ENCODE measurements around the gene PRRT2.

The PRRT2 gene

DNA sequence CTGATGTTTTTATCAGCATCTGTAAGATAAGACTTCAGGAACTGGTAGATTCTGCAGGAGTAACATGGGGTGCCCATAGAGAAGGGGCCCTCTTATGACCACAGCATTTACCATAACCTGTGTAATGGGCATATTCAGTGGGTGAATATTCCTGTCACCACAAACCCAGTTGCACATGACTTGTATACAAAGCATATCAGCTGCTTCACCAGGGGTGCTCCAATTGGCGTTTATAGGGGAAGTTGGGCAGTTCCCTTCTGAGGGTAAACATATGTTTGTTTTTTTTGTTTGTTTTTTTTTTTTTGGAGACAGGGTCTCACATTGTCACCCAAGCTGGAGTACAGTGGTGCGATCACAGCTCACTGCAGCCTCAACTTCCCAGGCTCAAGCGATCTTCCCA lies 45.4 kb upstream of the PRRT2 start:
- Histone ChIP-seq H2AFZ (ENCODE audit: low read length) (no peak overlapping the region), H3K36me3 (replicated peaks; ENCODE audit: insufficient read depth, low read length) (no peaks in the 10 kb centered on the region), H3K9ac (ENCODE audit: low read length) (no peak overlapping the region), H3K79me2 (ENCODE audit: low read length) (no peaks in the 10 kb centered on the region), H3K4me3 (ENCODE audit: low read length) (no peak overlapping the region), H3F3A (ENCODE audit: insufficient read depth, low read length) (no peaks in the 10 kb centered on the region), H3K4me2 (ENCODE audit: low read depth, low read length) (no peak overlapping the region), H4K20me1 (ENCODE audit: insufficient read depth, low read length) (no peaks in the 10 kb centered on the region), H3K27ac (ENCODE audit: low read length) (no peak overlapping the region), H3K4me1 (ENCODE audit: low read length) (no peaks in the 10 kb centered on the region), H3K9me3 (replicated peaks; ENCODE audit: insufficient read depth, low read length) (no peaks in the 10 kb centered on the region), H3K9me2 (replicated peaks; ENCODE audit: insufficient read depth, low read length) (no peaks in the 10 kb centered on the region), H3K27me3 (replicated peaks; ENCODE audit: insufficient read depth, low read length) (no peaks in the 10 kb centered on the region)
- no peak for TF ChIP-seq EZH2 (optimal IDR thresholded peaks at IDR 0.05; ENCODE audit: low read depth, low read length)
- TF ChIP-seq, protein P1, sequence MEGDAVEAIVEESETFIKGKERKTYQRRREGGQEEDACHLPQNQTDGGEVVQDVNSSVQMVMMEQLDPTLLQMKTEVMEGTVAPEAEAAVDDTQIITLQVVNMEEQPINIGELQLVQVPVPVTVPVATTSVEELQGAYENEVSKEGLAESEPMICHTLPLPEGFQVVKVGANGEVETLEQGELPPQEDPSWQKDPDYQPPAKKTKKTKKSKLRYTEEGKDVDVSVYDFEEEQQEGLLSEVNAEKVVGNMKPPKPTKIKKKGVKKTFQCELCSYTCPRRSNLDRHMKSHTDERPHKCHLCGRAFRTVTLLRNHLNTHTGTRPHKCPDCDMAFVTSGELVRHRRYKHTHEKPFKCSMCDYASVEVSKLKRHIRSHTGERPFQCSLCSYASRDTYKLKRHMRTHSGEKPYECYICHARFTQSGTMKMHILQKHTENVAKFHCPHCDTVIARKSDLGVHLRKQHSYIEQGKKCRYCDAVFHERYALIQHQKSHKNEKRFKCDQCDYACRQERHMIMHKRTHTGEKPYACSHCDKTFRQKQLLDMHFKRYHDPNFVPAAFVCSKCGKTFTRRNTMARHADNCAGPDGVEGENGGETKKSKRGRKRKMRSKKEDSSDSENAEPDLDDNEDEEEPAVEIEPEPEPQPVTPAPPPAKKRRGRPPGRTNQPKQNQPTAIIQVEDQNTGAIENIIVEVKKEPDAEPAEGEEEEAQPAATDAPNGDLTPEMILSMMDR (IDR thresholded peaks at IDR 0.05; ENCODE audit: low read length), result no peak
- TF ChIP-seq EZH2phosphoT487 (IDR thresholded peaks at IDR 0.05; ENCODE audit: low read length), result no peak
- DNase-seq, result no peak

DNA sequence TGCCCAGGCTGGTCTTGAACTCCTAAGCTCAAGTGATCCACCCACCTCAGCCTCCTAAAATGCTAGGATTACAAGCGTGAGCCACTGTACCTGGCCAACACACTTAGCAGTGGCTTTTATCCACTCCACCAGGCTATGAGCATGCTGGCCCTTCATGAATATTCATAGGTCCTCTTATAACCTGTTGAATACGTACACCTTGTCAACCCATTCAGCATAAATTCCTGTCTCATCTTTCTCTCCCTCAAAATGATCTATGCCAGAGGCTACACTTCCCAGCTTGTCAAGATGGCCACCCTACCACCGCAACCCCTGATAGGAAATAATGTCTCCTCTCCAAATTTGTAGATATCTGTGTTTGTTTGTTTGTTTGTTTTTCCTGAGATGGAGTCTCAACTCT lies 44.9 kb upstream of the PRRT2 start:
- Histone ChIP-seq H3K36me3 (replicated peaks; ENCODE audit: insufficient read depth, low read length) (no peaks in the 10 kb centered on the region), H4K20me1 (ENCODE audit: insufficient read depth, low read length) (no peaks in the 10 kb centered on the region), H3K9ac (ENCODE audit: low read length) (no peak overlapping the region), H3K27me3 (replicated peaks; ENCODE audit: insufficient read depth, low read length) (no peaks in the 10 kb centered on the region), H3K9me3 (replicated peaks; ENCODE audit: insufficient read depth, low read length) (no peaks in the 10 kb centered on the region), H2AFZ (ENCODE audit: low read length) (no peak overlapping the region), H3K4me2 (ENCODE audit: low read depth, low read length) (no peak overlapping the region), H3K4me1 (ENCODE audit: low read length) (no peaks in the 10 kb centered on the region), H3F3A (ENCODE audit: insufficient read depth, low read length) (no peaks in the 10 kb centered on the region), H3K4me3 (ENCODE audit: low read length) (no peak overlapping the region), H3K9me2 (replicated peaks; ENCODE audit: insufficient read depth, low read length) (no peaks in the 10 kb centered on the region), H3K79me2 (ENCODE audit: low read length) (no peaks in the 10 kb centered on the region), H3K27ac (ENCODE audit: low read length) (no peak overlapping the region)
- DNase-seq, result no peak
- TF ChIP-seq, protein P1 (IDR thresholded peaks at IDR 0.05; ENCODE audit: low read length), result no peak
- TF ChIP-seq EZH2 (optimal IDR thresholded peaks at IDR 0.05; ENCODE audit: low read depth, low read length), result no peak
- no peak for TF ChIP-seq EZH2phosphoT487 (IDR thresholded peaks at IDR 0.05; ENCODE audit: low read length)

DNA sequence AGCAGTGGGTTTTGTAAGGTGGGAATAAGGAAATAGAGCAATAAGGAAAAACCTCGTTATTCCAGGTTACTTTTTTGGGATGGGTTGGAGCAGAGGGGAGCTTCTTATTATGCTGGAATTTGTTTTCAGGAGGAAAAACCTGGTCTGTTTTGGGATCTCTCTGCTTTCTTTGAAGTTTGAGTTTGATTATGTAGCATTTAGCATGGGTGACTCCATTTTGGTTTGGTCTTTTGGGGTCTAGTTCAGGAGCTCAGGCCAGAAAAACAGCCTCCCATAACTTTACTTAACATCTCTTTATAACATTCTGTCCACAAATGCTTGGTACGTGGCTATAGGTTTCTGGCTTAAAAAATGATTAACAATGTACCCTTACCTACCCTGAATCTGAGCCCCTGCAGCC lies 42.5 kb upstream of the PRRT2 start:
- no peak for TF ChIP-seq EZH2 (optimal IDR thresholded peaks at IDR 0.05; ENCODE audit: low read depth, low read length)
- TF ChIP-seq, protein P1 (IDR thresholded peaks at IDR 0.05; ENCODE audit: low read length), result no peak
- no peak for TF ChIP-seq EZH2phosphoT487 (IDR thresholded peaks at IDR 0.05; ENCODE audit: low read length)
- Histone ChIP-seq H3K9me3 (replicated peaks; ENCODE audit: insufficient read depth, low read length) (no peaks in the 10 kb centered on the region), H3K9ac (ENCODE audit: low read length) (no peak overlapping the region), H3K27me3 (replicated peaks; ENCODE audit: insufficient read depth, low read length) (no peaks in the 10 kb centered on the region), H3K27ac (ENCODE audit: low read length) (no peak overlapping the region), H3K4me2 (ENCODE audit: low read depth, low read length) (no peak overlapping the region), H3K9me2 (replicated peaks; ENCODE audit: insufficient read depth, low read length) (no peaks in the 10 kb centered on the region), H3K4me1 (ENCODE audit: low read length) (no peaks in the 10 kb centered on the region), H3F3A (ENCODE audit: insufficient read depth, low read length) (no peaks in the 10 kb centered on the region), H3K36me3 (replicated peaks; ENCODE audit: insufficient read depth, low read length) (no peaks in the 10 kb centered on the region), H4K20me1 (ENCODE audit: insufficient read depth, low read length) (no peaks in the 10 kb centered on the region), H2AFZ (ENCODE audit: low read length) (no peak overlapping the region), H3K4me3 (ENCODE audit: low read length) (no peak overlapping the region), H3K79me2 (ENCODE audit: low read length) (no peaks in the 10 kb centered on the region)
- DNase-seq, result no peak
